Thymus (tissue), 11 donors: ENCODE results near the gene MBNL2. TPM values are rescaled to one million over a fixed set of nuclear protein-coding genes. Genes with fewer than 3 reads are reported as not detected.
"Not testable (repeated sequence)": the region's sequence is repeated elsewhere in the genome, so short reads cannot be mapped to it uniquely, and the experiment has no call there.

Experiments used
- DNase-seq, 9 donors: peaks; one replicate each; pipeline ENCODE4 v3.0.0-alpha.2; 2013; ENCODE audit warnings: low spot score in 9 of 9, low read depth in 6 of 9, missing footprints in 1 of 9
- H3K27ac ChIP-seq, 2 donors: one replicate each; pipeline ENCODE4 v1.5.1; 2013; ENCODE audit warnings: control low read depth in 1 of 2, low read depth in 1 of 2, low read length in 1 of 2, mild to moderate bottlenecking in 1 of 2, moderate library complexity in 1 of 2
- H3K27me3 ChIP-seq, 2 donors: one replicate each; pipeline ENCODE4 v1.5.1; 2013; ENCODE audit warnings: low read length in 1 of 2; ENCODE audit not compliant: control insufficient read depth in 2 of 2, insufficient read depth in 1 of 2
- H3K36me3 ChIP-seq, 2 donors: one replicate each; pipeline ENCODE4 v1.5.1; 2013; ENCODE audit warnings: low read length in 1 of 2, mild to moderate bottlenecking in 1 of 2, moderate library complexity in 1 of 2; ENCODE audit not compliant: control insufficient read depth in 2 of 2, insufficient read depth in 2 of 2
- H3K4me1 ChIP-seq, 2 donors: one replicate each; pipeline ENCODE4 v1.5.1; 2013; ENCODE audit warnings: low read length in 2 of 2; ENCODE audit not compliant: control insufficient read depth in 2 of 2, insufficient read depth in 2 of 2
- H3K4me3 ChIP-seq, 2 donors: one replicate each; pipeline ENCODE4 v1.5.1; 2013; ENCODE audit warnings: low read length in 2 of 2, control low read depth in 1 of 2, mild to moderate bottlenecking in 1 of 2
- H3K9me3 ChIP-seq, 2 donors: one replicate each; pipeline ENCODE4 v1.5.1; 2013; ENCODE audit warnings: low read length in 1 of 2, mild to moderate bottlenecking in 1 of 2; ENCODE audit not compliant: control insufficient read depth in 2 of 2, insufficient read depth in 1 of 2
- WGBS: extraction: QIAGEN DNeasy Blood & Tissue Kit; methylation state at CpG from one replicate; pipeline ENCODE4 v1.1.7; 2013; 5-methylcytosine and 5-hydroxymethylcytosine counted together
- polyA plus RNA-seq: library from polyadenylated mRNA; stranded (reverse); fragments of 200-250 nt; gene quantifications from one replicate; pipeline ENCODE4 v1.2.3, GENCODE V29; 2013
- total RNA-seq: library from RNA; stranded (reverse); fragments of 120-200 nt; gene quantifications from one replicate; pipeline ENCODE4 v1.2.4, GENCODE V29; 2013
- donor health status: healthy.

MBNL2 gene
- total and polyA plus RNA-seq, 2 donors, result 22.7 to 27.1 TPM

DNA sequence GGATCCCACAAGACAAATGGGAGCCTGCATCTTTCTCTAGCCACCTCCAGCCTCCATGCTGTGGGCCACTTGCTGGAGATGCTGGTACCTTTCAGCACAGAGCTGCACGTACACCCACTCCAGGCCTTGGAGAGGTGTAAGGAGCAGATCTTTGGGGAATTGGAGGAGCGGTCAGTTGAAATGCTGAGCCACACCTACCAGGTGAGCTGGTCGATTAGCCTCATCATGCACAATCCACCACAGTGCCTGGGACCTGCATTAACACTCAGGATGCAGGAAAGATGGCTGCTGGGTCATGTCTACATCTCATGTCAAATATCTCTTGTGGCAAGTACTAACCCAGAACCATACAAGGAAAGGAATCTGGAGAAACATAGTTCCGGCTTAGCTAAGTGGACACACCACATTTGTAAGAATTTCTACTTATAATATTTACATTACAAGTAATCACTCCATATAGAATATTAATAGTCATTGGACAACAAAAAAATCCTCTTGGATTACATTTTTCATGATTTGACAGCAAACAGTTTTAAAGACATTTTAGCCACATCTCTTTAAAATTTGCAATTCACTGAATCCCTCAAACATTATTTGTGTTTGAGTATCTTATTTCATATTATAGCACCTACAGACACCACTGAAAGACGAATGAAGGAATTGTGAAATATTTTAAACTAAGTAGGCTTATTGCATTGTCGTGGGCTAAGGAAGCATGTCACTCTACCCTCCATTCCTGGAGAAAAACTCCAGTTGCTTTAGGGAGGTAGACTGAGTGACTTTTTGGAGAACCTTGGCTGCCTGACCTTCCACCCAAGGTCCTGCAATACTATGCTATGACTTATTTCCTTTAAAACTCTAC, 21.8 kb upstream of the MBNL2 start:
- H3K27ac ChIP-seq, result no peak overlapping the region
- no peak overlapping the region for H3K4me3 ChIP-seq
- no peaks in the 10 kb centered on the region for H3K36me3 ChIP-seq
- H3K4me1 ChIP-seq, result no peaks in the 10 kb centered on the region
- H3K27me3 ChIP-seq, result no peaks in the 10 kb centered on the region
- 96% methylated on average over 6 of the region's 6 CpGs for WGBS
- no peak for DNase-seq
- H3K9me3 ChIP-seq, result no peaks in the 10 kb centered on the region

DNA sequence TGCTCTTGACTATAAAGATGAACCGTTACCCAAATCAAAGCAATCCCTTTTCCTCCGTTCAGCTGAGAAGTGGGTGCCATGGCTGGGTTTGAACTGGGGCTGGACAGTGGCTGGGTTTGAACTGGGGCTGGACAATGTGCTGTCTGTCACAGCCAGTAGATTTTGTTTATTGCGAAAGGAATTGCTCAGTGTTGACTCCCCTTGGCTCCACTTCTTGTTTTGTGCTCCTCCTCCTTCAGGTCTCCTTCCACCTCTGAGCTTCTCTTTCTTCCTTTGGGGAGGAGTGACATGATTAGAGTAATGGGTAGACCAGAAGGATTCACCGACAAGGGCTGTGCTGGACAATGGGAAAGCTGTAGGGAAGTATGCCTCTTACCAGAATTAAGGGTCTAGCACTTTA, 19.4 kb upstream of the MBNL2 start:
- Histone ChIP-seq H3K27ac (no peak overlapping the region), H3K4me3 (no peak overlapping the region), H3K9me3 (peaks cover 0 to 2% of the 10 kb centered on the region in 2 donors), H3K36me3 (no peaks in the 10 kb centered on the region), H3K4me1 (no peaks in the 10 kb centered on the region), H3K27me3 (no peaks in the 10 kb centered on the region)
- 97% methylated on average over 4 of the region's 4 CpGs for whole genome bisulfite sequencing
- DNase-seq, result no peak

DNA sequence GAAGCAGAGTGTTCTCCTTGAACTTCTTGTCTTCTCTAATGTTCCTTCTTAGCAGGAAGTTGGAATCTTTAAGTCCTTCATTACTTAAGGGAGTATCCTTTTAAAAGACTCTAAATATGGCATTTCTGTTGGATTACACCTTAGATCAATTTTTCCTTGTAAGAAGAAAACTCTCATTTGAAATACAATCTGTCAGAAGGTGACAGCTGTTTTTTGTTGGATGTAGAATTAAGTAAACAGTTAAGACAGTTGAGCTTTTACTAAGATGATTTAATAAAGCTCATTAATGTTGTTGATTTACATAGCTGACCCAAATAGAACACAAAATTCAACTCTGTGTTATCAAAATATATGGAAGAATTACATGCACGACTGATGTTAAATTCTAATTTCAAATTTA, 16.7 kb upstream of the MBNL2 start:
- H3K27me3 ChIP-seq, result no peaks in the 10 kb centered on the region
- no peak overlapping the region for H3K27ac ChIP-seq
- peaks cover 0 to 2% of the 10 kb centered on the region in 2 donors for H3K9me3 ChIP-seq
- WGBS, result 92% methylated on average over 1 of the region's 1 CpG
- no peak overlapping the region for H3K4me3 ChIP-seq
- peaks cover 0 to 4% of the 10 kb centered on the region in 2 donors for H3K4me1 ChIP-seq
- no peaks in the 10 kb centered on the region for H3K36me3 ChIP-seq
- DNase-seq, result no peak

DNA sequence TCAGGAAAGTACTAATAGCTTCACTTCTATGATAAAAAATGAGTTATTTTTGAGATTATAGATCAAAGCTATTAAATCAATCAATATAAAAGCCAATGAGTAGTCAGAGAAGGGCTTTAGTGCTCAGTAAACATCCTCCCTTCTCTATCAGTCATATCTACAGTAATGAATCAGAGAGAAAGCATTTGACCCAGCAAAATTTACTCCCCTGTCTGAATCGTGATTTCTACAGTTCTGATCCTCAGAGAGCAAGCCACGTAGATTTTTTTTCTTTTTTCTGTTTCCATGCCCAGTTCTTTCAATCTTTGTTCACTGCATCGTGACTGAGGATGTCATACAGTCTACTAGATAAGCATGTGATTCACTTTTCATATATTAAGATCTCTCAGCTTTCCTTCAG, 16.2 kb upstream of the MBNL2 start:
- 76% methylated on average over 3 of the region's 3 CpGs for whole genome bisulfite sequencing

DNA sequence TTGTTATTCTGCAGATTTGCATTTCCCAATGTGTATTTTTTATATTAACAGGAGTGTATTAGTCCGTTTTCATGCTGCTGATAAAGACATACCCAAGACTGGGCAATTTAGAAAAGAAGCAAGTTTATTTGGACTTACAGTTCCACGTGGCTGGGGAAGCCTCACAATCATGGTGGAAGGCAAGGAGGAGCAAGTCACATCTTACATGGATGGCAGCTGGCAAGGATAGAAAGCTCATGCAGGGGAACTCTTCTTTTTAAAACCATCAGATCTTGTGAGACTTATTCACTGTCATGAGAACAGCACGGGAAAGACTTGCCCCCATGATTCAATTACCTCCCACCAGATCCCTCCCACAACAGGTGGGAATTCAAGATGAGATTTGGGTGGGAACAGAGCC, 14.9 kb upstream of the MBNL2 start:
- peaks cover 6 to 17% of the 10 kb centered on the region in 2 donors for H3K4me1 ChIP-seq
- not testable (repeated sequence) for H3K27ac ChIP-seq, H3K4me3 ChIP-seq, DNase-seq, H3K27me3 ChIP-seq, H3K9me3 ChIP-seq, H3K36me3 ChIP-seq
- 89% methylated on average over 3 of the region's 3 CpGs for WGBS

More for the DNA sequence above, 16.2 kb upstream of the MBNL2 start:
- H3K27ac ChIP-seq, result no peak overlapping the region
- no peak overlapping the region for H3K4me3 ChIP-seq
- H3K9me3 ChIP-seq, result peaks cover 0 to 2% of the 10 kb centered on the region in 2 donors
- H3K4me1 ChIP-seq, result peaks cover 4 to 10% of the 10 kb centered on the region in 2 donors
- H3K36me3 ChIP-seq, result no peaks in the 10 kb centered on the region
- no peaks in the 10 kb centered on the region for H3K27me3 ChIP-seq
- no peak for DNase-seq

DNA sequence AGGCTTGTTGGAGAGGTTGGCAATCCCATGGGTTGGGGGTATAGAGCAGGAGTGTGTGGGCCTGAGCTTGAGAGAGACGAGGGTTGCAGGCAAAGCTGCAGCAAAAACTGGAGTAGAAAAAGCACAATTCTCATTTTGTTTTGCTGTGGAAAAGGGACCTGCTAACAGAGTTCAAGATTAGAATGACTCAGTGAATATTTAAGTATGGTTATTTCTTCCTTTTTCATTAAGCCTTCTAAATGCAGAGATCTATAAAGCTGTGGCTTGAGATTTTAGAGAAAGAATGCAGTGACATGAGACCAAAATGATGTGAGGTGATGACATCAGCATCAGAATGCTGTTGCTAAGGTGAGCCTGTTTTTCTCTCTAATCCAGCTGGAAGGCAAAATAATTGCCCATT, 10.8 kb upstream of the MBNL2 start:
- WGBS, result 95% methylated on average over 1 of the region's 1 CpG
- no peaks in the 10 kb centered on the region for H3K36me3 ChIP-seq
- no peak overlapping the region for H3K4me3 ChIP-seq
- H3K27ac ChIP-seq, result no peak overlapping the region
- peaks cover 0 to 2% of the 10 kb centered on the region in 2 donors for H3K9me3 ChIP-seq
- H3K27me3 ChIP-seq, result no peaks in the 10 kb centered on the region
- peaks cover 16 to 30% of the 10 kb centered on the region in 2 donors for H3K4me1 ChIP-seq
- DNase-seq, result no peak

DNA sequence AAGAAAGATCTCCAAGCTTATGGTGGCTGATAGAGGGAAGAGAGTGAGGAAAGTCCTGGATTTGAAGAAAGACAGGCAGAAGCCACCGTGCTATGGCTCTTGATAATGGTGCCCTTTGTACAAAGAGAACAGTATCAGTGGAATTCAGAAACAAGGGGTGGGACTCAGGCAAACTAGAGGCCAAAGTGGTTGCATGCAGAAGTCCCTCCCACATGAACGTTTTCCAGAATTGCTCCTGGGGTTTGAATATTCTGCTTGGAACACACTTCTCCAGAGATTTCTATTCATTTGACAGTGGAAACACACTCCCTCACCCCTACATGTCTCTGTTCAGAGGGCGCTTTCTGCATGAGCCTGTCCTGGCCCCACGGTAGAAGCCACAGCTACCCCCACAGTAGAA, 10.1 kb upstream of the MBNL2 start:
- Histone ChIP-seq H3K27ac (no peak overlapping the region), H3K9me3 (peaks cover 0 to 2% of the 10 kb centered on the region in 2 donors), H3K4me1 (peaks cover 16 to 30% of the 10 kb centered on the region in 2 donors), H3K4me3 (no peak overlapping the region), H3K27me3 (no peaks in the 10 kb centered on the region), H3K36me3 (no peaks in the 10 kb centered on the region)
- DNase-seq, result no peak
- WGBS, result 80% methylated on average over 4 of the region's 4 CpGs

DNA sequence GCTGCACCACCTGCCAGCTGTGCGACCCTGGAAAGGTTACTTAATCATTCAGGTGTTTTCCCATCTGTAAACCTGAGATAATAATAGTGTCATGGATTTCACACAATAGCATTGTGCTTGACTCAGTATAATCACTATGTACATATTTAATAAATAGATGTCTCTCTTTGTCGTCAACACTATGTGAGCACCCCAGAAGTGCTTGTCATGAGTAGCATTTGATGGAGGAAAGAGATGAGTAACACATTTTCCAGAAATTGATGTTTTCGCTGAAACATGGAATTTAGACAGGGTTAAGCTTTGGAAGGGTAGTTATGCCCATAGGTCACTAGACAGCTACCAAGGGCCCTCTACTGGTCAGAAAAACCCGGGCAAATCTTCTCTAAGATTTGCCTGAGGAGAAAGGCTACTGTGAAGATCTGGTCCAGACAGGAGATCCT, 9.5 kb upstream of the MBNL2 start:
- no peaks in the 10 kb centered on the region for H3K36me3 ChIP-seq
- WGBS, result 68% methylated on average over 4 of the region's 4 CpGs
- no peaks in the 10 kb centered on the region for H3K27me3 ChIP-seq
- DNase-seq, result no peak
- no peak overlapping the region for H3K27ac ChIP-seq
- no peaks in the 10 kb centered on the region for H3K9me3 ChIP-seq
- no peak overlapping the region for H3K4me3 ChIP-seq
- H3K4me1 ChIP-seq, result peaks cover 16 to 30% of the 10 kb centered on the region in 2 donors

DNA sequence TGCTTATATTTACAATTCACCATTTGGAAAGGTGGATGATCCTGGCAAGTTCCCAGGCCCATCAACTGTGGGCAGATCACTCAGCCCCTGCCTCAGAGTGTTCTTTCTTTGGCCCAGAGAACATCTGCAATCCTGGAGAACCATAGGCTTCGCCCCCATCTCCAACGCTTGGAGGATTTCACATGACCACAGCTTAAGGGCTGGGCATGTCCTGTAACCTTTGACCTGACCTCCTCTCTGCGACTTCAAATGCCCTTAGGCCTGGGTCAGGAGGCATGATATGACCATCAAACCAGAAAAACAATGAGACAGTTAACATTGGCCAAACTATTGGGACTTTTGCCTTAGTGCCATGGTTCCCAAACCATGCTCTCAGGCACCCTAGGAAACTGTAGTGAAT, 7.2 kb upstream of the MBNL2 start:
- DNase-seq, result no peak
- H3K9me3 ChIP-seq, result no peaks in the 10 kb centered on the region
- peaks cover 16 to 26% of the 10 kb centered on the region in 2 donors for H3K4me1 ChIP-seq
- 97% methylated on average over 3 of the region's 3 CpGs for WGBS
- H3K27me3 ChIP-seq, result no peaks in the 10 kb centered on the region
- no peak overlapping the region for H3K4me3 ChIP-seq
- H3K36me3 ChIP-seq, result no peaks in the 10 kb centered on the region
- H3K27ac ChIP-seq, result no peak overlapping the region
